CD14-positive monocyte (primary cell): ENCODE data around the gene TBCC. TPM values are rescaled to one million over a fixed set of nuclear protein-coding genes. Genes with fewer than 3 reads are reported as not detected.
A peak's percentile ranks its signal among the peaks of the same experiment; 100 is the strongest.

Source experiments
- DNase-seq, 3 donors: peaks; one replicate each; pipeline ENCODE4 v3.0.0-alpha.2; 2011 to 2022
- H2AFZ ChIP-seq: 2 replicates; pipeline ENCODE4 v1.6.0; 2012; ENCODE audit warnings: mild to moderate bottlenecking, low read depth, low read length, inconsistent platforms; ENCODE audit not compliant: insufficient read depth, poor library complexity, severe bottlenecking
- H3K27ac ChIP-seq, 2 donors: 1 replicate in 1 of 2; 2 replicates in 1 of 2; pipeline ENCODE4 v1.5.1; 2012 to 2013; ENCODE audit warnings: low read length in 2 of 2, control low read depth in 1 of 2, inconsistent platforms in 1 of 2, low read depth in 1 of 2, mild to moderate bottlenecking in 1 of 2
- H3K27me3 ChIP-seq, 2 donors: one replicate each; pipeline versions ENCODE4 v1.6.0 to v1.6.1; 2011 to 2013; ENCODE audit warnings: low read length in 2 of 2; ENCODE audit not compliant: control insufficient read depth in 2 of 2, insufficient read depth in 2 of 2
- H3K36me3 ChIP-seq, 2 donors: replicated peaks in 1 of 2; 1 replicate in 1 of 2; 2 replicates in 1 of 2; pipeline versions ENCODE4 v1.5.1 to v1.6.1; 2012 to 2013; ENCODE audit warnings: low read length in 2 of 2, control low read depth in 1 of 2, inconsistent platforms in 1 of 2, mild to moderate bottlenecking in 1 of 2; ENCODE audit not compliant: insufficient read depth in 2 of 2, control insufficient read depth in 1 of 2
- H3K4me1 ChIP-seq, 2 donors: 1 replicate in 1 of 2; 2 replicates in 1 of 2; pipeline versions ENCODE4 v1.5.1 to v1.6.1; 2012 to 2013; ENCODE audit warnings: low read length in 2 of 2, control low read depth in 1 of 2, inconsistent platforms in 1 of 2, mild to moderate bottlenecking in 1 of 2, moderate library complexity in 1 of 2; ENCODE audit not compliant: insufficient read depth in 2 of 2, control insufficient read depth in 1 of 2
- H3K4me2 ChIP-seq: replicated peaks from 2 replicates; pipeline ENCODE3; 2012; ENCODE audit warnings: low read length, moderate library complexity, mild to moderate bottlenecking; ENCODE audit not compliant: poor library complexity, severe bottlenecking; ENCODE audit errors: extremely low read depth
- H3K4me3 ChIP-seq, 3 experiments: fragments of 200-600 bp in 1 of 3; sonication (generic) in 1 of 3; replicated peaks in 1 of 3; 1 replicate in 2 of 3; 2 replicates in 1 of 3; pipeline ENCODE4 v1.5.1; 2011 to 2013; ENCODE audit warnings: low read length in 3 of 3, mild to moderate bottlenecking in 3 of 3, control low read depth in 2 of 3, low read depth in 2 of 3, inconsistent platforms in 1 of 3, moderate library complexity in 1 of 3
- H3K79me2 ChIP-seq: 2 replicates; pipeline ENCODE4 v1.6.0; 2012; ENCODE audit warnings: mild to moderate bottlenecking, control low read depth, inconsistent platforms, low read length, moderate library complexity; ENCODE audit not compliant: insufficient read depth
- H3K9ac ChIP-seq: 2 replicates; pipeline ENCODE4 v1.6.0; 2017; ENCODE audit warnings: low read length, mild to moderate bottlenecking; ENCODE audit not compliant: insufficient read depth, poor library complexity, severe bottlenecking
- H3K9me3 ChIP-seq, 2 donors: replicated peaks in 1 of 2; 1 replicate in 1 of 2; 2 replicates in 1 of 2; pipeline versions ENCODE4 v1.5.1 to v1.6.1; 2012 to 2013; ENCODE audit warnings: low read length in 2 of 2, control low read depth in 1 of 2; ENCODE audit not compliant: control insufficient read depth in 1 of 2, insufficient read depth in 1 of 2
- H4K20me1 ChIP-seq: 2 replicates; pipeline ENCODE4 v1.6.0; 2012; ENCODE audit warnings: mild to moderate bottlenecking, low read length, control low read depth, moderate library complexity; ENCODE audit not compliant: insufficient read depth
- H3K27ac Mint-ChIP-seq, 7 donors: one replicate each; pipeline ENCODE4 v1.8.0; 2020; ENCODE audit warnings: mild to moderate bottlenecking in 7 of 7, mixed read lengths in 7 of 7, moderate library complexity in 6 of 7, inconsistent platforms in 2 of 7
- H3K27me3 Mint-ChIP-seq, 3 donors: one replicate each; pipeline ENCODE4 v1.8.0; 2021 to 2022; ENCODE audit warnings: low read depth in 3 of 3, mild to moderate bottlenecking in 3 of 3, mixed read lengths in 3 of 3, moderate library complexity in 3 of 3, inconsistent platforms in 1 of 3
- H3K36me3 Mint-ChIP-seq, 2 donors: one replicate each; pipeline ENCODE4 v1.8.0; 2020; ENCODE audit warnings: mixed read lengths in 2 of 2, inconsistent platforms in 1 of 2, mild to moderate bottlenecking in 1 of 2
- H3K4me1 Mint-ChIP-seq: one replicate; pipeline ENCODE4 v1.8.0; 2020; ENCODE audit warnings: mild to moderate bottlenecking, mixed read lengths
- H3K4me3 Mint-ChIP-seq, 2 donors: one replicate each; pipeline ENCODE4 v1.8.0; 2020; ENCODE audit warnings: mild to moderate bottlenecking in 2 of 2, mixed read lengths in 2 of 2, moderate library complexity in 1 of 2
- H3K9me3 Mint-ChIP-seq, 7 donors: one replicate each; pipeline ENCODE4 v1.8.0; 2020 to 2022; ENCODE audit warnings: mixed read lengths in 7 of 7, mild to moderate bottlenecking in 6 of 7, moderate library complexity in 6 of 7, inconsistent platforms in 2 of 7
- WGBS: methylation state at CpG from one replicate; pipeline ENCODE4 v1.1.5; 2013; ENCODE audit warnings: missing lambda C conversion rate; ENCODE audit not compliant: insufficient coverage; 5-methylcytosine and 5-hydroxymethylcytosine counted together
- intact Hi-C, 2 donors: fragments of 100-400 bp; cut with micrococcal nuclease; formaldehyde crosslinking; loops; one replicate each; pipeline versions ENCODE4 v1.15.0 to v1.15.1; 2023
- polyA plus RNA-seq, 3 donors: library from polyadenylated mRNA; depleted of rRNA in 1 of 3; unstranded in 2 of 3; stranded (reverse) in 1 of 3; fragments of 300-500 nt in 2 of 3; fragments of >200 nt in 1 of 3; fragmentation: Illumina TruSeq in 2 of 3; gene quantifications; 1 replicate in 2 of 3; 2 replicates in 1 of 3; pipeline ENCODE4 v1.2.3, GENCODE V29; 2012 to 2021
- TF ChIP-seq, protein P1 (sequence below): fragments of 200-600 bp; IDR thresholded peaks from one replicate; pipeline ENCODE4 v1.8.0; 2022; ENCODE audit warnings: antibody characterized with exemption, mild to moderate bottlenecking

The TBCC gene
- polyA plus RNA-seq, 3 donors = 19.3 to 31.3 (median 30.7) TPM

DNA sequence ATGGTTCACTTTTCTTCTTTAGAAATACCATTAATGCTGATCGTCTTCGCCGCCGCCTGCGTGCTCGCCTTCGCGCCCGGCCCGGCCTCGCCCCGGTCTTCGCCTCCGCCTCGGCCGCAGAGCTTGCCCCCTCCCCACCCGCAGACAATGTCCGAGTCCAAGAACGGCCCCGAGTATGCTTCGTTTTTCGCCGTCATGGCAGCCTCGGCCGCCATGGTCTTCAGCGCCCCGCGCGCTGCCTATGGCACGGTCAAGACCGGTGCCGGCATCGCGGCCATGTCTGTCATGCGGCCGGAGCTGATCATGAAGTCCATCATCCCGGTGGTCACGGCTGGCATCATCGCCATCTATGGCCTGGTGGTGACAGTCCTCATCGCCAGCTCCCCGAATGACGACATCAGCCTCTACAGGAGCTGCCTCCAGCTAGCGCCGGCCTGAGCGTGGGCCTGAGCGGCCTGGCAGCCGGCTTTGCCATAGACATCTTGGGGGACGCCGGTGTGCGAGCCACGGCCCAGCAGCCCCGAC is 18.8 kb downstream of the TBCC start:
- Mint-ChIP-seq H3K27ac (peak overlapping the region in 6 of 7 donors; percentile 58 to 87 (median 84)), H3K4me1 (peaks cover 18% of the 10 kb centered on the region), H3K4me3 (peak overlapping the region; percentile 95 to 99), H3K27me3 (peaks cover 2 to 8% (median 7%) of the 10 kb centered on the region in 3 donors), H3K9me3 (peaks cover 0 to 8% (median 2%) of the 10 kb centered on the region in 7 donors), H3K36me3 (no peaks in the 10 kb centered on the region)
- WGBS = 31% methylated on average over 52 of the region's 52 CpGs
- Histone ChIP-seq H3K9me3 (peaks cover 0 to 3% of the 10 kb centered on the region in 2 donors), H2AFZ (peak overlapping the region; percentile 97), H3K79me2 (no peaks in the 10 kb centered on the region), H3K27me3 (no peaks in the 10 kb centered on the region), H3K4me2 (peak overlapping the region; percentile 88), H4K20me1 (no peaks in the 10 kb centered on the region), H3K9ac (peak overlapping the region; percentile 52), H3K4me1 (peaks cover 5 to 16% of the 10 kb centered on the region in 2 donors), H3K36me3 (no peaks in the 10 kb centered on the region), H3K4me3 (peak overlapping the region; percentile 55 to 88 (median 77)), H3K27ac (peak overlapping the region in 1 of 2 donors; percentile 50)
- DNase-seq = peak; percentile 16 to 42 (median 20)
- intact Hi-C loops = loop anchor here (2.0 to 10.0 kb wide), 3 partner anchors 58 to 66 kb away; partner anchors contain the start of gene BICRAL (in 1 of the 2)
- TF ChIP-seq, protein P1, sequence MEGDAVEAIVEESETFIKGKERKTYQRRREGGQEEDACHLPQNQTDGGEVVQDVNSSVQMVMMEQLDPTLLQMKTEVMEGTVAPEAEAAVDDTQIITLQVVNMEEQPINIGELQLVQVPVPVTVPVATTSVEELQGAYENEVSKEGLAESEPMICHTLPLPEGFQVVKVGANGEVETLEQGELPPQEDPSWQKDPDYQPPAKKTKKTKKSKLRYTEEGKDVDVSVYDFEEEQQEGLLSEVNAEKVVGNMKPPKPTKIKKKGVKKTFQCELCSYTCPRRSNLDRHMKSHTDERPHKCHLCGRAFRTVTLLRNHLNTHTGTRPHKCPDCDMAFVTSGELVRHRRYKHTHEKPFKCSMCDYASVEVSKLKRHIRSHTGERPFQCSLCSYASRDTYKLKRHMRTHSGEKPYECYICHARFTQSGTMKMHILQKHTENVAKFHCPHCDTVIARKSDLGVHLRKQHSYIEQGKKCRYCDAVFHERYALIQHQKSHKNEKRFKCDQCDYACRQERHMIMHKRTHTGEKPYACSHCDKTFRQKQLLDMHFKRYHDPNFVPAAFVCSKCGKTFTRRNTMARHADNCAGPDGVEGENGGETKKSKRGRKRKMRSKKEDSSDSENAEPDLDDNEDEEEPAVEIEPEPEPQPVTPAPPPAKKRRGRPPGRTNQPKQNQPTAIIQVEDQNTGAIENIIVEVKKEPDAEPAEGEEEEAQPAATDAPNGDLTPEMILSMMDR = no peak

GRCh38 chr6:42726485-42727086 is 19.3 kb downstream of the TBCC start:
- Histone ChIP-seq H3K36me3 (no peaks in the 10 kb centered on the region), H3K27ac (peak overlapping the region in 1 of 2 donors; percentile 50), H3K9ac (peak overlapping the region; percentile 52), H3K79me2 (no peaks in the 10 kb centered on the region), H3K9me3 (no peaks in the 10 kb centered on the region), H3K4me3 (peak overlapping the region; percentile 55 to 88 (median 77)), H3K27me3 (no peaks in the 10 kb centered on the region), H2AFZ (peak overlapping the region; percentile 97), H4K20me1 (no peaks in the 10 kb centered on the region), H3K4me2 (peak overlapping the region; percentile 88), H3K4me1 (peaks cover 5 to 16% of the 10 kb centered on the region in 2 donors)
- Mint-ChIP-seq H3K9me3 (peaks cover 0 to 3% (median 0%) of the 10 kb centered on the region in 7 donors), H3K27me3 (peaks cover 2 to 11% (median 7%) of the 10 kb centered on the region in 3 donors), H3K27ac (peak overlapping the region in 5 of 7 donors; percentile 74 to 87 (median 84)), H3K36me3 (no peaks in the 10 kb centered on the region), H3K4me3 (peak overlapping the region; percentile 95 to 99), H3K4me1 (peaks cover 18% of the 10 kb centered on the region)
- WGBS = 0% methylated on average over 2 of the region's 14 CpGs
- peak; percentile 80 to 89 (median 84) for DNase-seq
- TF ChIP-seq, protein P1 = peak; percentile 95
- intact Hi-C loops = loop anchor here (2.0 to 10.0 kb wide), 3 partner anchors 58 to 66 kb away; partner anchors contain the start of gene BICRAL (in 1 of the 2)
